Measurements from ENCODE around the gene SNPH. TPM values are rescaled to one million over a fixed set of nuclear protein-coding genes. Genes with fewer than 3 reads are reported as not detected.

The SNPH gene
- total RNA-seq, 2 experiments from 2014 or later: 3.6 to 4.2 TPM

DNA sequence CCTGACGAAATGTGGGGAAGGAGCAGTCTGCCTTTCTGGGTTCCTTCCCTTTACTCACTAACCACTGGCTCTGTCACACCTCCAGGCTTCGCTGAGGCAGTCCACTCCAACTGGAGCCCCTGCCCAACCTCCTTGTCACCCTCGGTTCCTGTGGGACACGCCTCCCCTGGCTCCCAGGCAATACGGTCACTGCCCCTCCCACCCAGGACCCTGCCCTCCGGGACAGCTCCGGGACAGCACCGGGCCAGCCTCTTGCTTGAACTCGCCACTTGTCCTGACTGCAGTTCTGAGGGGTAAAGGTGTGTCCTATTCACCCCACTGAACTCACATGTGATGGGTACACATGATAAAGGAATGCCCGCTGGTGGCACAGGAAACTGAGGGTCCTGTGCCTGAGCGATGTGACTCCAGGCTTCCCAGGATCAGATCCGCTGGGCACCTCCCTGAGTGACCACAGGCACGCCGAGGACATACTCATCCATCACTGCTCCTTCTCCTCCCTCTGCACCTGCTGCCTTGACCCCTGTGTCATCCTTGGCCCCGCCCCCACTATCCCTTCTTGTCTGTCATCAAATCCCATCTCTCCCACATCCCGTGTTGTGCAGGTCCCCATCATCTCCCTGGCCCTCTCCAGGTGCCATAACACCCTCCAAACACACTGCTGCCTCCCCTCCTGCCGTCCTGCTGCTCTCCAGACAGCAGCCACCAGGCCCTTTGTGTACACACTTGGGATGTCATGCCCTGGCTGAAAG lies 55.0 kb downstream of the SNPH start:
- Mint-ChIP-seq H3K27ac (no peak overlapping the region), H3K36me3 (peaks cover 3% of the 10 kb centered on the region), H3K4me3 (no peak overlapping the region), H3K9me3 (ENCODE audit: low read depth) (no peaks in the 10 kb centered on the region), H3K4me1 (peaks cover 23% of the 10 kb centered on the region), H3K27me3 (no peaks in the 10 kb centered on the region)
- CTCF ChIA-PET: interaction anchor here (1.0 to 4.7 kb wide), 2 partner anchors 8 to 117 kb away, joined by 6 to 21 read pairs; no protein-coding TSS in a partner anchor
- no peak for DNase-seq
- ATAC-seq: no peak

DNA sequence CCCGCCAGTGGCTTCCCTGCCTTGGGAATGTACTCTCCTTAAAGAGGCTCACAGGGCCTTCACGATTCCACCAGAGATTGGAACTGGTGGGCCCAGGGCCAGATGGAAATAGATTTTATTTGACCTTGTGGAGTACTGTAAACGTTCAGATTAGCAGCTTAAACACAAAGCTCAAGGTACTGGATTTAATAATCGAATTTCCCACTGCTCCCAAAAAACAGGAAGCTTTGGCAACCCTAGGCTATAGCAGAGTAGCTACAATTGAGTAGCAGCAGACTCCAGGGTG lies 55.5 kb downstream of the SNPH start:
- no peak for ATAC-seq

DNA sequence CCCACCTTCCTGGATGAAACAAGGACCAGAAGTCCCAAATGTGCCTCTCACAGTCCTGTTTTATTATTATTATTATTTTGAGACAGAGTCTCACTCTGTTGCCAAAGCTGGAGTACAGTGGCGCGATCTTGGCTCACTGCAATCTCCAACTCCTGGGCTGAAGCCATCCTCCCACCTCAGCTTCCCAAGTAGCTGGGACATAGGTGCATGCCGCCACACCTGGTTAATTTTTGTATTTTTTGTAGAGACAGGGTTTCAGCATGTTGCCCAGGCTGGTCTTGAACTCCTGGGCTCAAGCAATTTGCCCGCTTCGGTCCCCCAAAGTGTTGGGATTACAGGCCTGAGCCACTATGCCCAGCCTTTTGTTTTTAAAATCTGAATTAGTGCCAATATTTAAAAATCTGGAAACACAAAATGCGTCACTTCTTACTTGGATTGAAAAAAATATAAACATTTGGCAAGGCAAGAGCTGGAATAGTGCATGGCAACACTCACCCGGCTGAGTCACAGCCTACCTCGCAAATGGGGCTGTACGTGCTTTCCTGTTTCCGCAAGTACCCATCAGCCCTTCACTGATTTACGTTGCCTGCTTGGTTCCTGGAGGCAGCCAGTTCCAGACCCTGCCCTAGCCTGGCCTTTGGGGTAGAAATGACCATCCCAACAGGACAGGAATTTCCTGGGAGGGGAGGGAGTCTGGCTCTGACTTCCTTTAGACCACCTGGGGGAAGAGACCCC lies 56.6 kb downstream of the SNPH start:
- Mint-ChIP-seq H3K4me3 (no peak overlapping the region), H3K27ac (no peak overlapping the region)

More for the DNA sequence above, 55.5 kb downstream of the SNPH start:
- H3K27me3 Mint-ChIP-seq: no peaks in the 10 kb centered on the region
- peaks cover 3% of the 10 kb centered on the region for H3K36me3 Mint-ChIP-seq
- H3K9me3 Mint-ChIP-seq (ENCODE audit: low read depth): no peaks in the 10 kb centered on the region
- H3K4me1 Mint-ChIP-seq: peaks cover 23% of the 10 kb centered on the region
- no peak for DNase-seq
- no peak overlapping the region for H3K27ac Mint-ChIP-seq
- CTCF ChIA-PET: interaction anchor here (0.7 to 4.7 kb wide), 5 partner anchors 9 to 116 kb away, joined by 3 to 21 read pairs (median 4); no protein-coding TSS in a partner anchor
- no peak overlapping the region for H3K4me3 Mint-ChIP-seq

DNA sequence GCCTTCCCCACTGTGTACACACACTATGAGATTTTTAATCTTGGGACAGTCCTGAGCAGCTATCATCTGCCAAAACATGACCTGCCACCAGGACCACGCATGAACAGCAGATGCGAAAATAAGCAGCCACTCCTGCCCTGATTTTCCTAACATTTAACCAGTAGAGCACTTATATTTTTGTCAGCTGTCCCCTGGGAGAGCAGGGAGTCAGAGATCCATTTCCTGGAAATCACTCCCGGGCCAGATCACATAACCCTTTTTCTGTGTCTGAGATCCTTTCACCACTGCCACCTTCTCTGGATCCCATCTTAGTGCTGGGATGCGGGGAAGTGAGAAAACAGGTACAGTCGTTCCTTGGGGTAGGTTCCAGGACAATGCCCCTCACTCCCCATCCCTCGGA lies 57.2 kb downstream of the SNPH start:
- Mint-ChIP-seq H3K36me3 (peaks cover 3% of the 10 kb centered on the region), H3K27me3 (no peaks in the 10 kb centered on the region), H3K4me3 (no peak overlapping the region), H3K9me3 (ENCODE audit: low read depth) (no peaks in the 10 kb centered on the region), H3K4me1 (peaks cover 8% of the 10 kb centered on the region), H3K27ac (no peak overlapping the region)
- CTCF ChIA-PET: interaction anchor here (4.7 kb wide), 1 partner anchor 114 kb away, joined by 21 read pairs; no protein-coding TSS in a partner anchor
- ATAC-seq (no peak), DNase-seq (no peak)

More for the DNA sequence above, 56.6 kb downstream of the SNPH start:
- no peaks in the 10 kb centered on the region for H3K9me3 Mint-ChIP-seq (ENCODE audit: low read depth)
- DNase-seq (no peak), ATAC-seq (no peak)
- H3K36me3 Mint-ChIP-seq: peaks cover 3% of the 10 kb centered on the region
- no peaks in the 10 kb centered on the region for H3K27me3 Mint-ChIP-seq
- peaks cover 14% of the 10 kb centered on the region for H3K4me1 Mint-ChIP-seq
- CTCF ChIA-PET: interaction anchor here (0.7 to 4.7 kb wide), 5 partner anchors 10 to 115 kb away, joined by 3 to 21 read pairs (median 4); no protein-coding TSS in a partner anchor

DNA sequence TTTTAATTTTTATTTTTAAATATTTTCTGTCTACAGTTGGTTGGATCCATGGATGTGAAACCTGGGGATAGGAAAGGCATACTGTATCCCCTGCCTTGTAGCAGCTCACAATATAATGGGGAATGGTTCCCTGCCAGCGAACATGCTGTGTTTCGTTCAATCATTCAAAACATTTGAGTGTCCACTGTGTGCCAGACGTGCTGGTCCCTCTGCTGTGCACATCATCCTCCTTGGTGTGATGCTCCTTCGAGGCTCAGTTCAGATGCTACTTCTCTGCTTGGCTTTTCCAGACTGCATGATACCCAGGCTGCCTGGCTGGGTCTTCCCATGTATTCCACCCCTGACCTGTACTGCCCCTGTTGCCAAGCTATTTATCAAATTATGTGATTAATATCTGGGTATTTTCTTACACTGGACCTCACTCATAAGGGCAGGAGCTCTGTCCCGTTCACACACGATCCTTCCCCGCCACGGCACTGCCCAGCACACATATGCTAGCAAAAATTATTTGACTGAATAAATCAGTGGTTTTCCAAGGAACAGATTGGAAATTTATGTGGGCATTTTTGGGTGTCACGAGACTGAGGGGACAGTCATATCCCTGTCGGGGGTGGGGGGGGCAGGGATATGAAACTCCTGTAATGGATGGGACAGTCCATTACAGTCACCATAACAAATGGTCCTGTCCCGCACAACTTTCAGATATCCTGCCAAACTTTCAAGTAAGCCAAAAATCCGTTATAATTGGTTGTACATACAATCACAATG lies 57.9 kb downstream of the SNPH start:
- ATAC-seq (no peak), DNase-seq (no peak)
- Mint-ChIP-seq H3K4me1 (peaks cover 7% of the 10 kb centered on the region), H3K9me3 (ENCODE audit: low read depth) (no peaks in the 10 kb centered on the region), H3K27me3 (no peaks in the 10 kb centered on the region), H3K4me3 (no peak overlapping the region), H3K36me3 (peaks cover 3% of the 10 kb centered on the region), H3K27ac (peak overlapping the region; percentile 1)
- CTCF ChIA-PET: interaction anchor here (0.9 to 4.7 kb wide), 7 partner anchors 34 to 143 kb away, joined by 3 to 21 read pairs (median 4); partner anchors contain the start of genes FKBP1A and NSFL1C

DNA sequence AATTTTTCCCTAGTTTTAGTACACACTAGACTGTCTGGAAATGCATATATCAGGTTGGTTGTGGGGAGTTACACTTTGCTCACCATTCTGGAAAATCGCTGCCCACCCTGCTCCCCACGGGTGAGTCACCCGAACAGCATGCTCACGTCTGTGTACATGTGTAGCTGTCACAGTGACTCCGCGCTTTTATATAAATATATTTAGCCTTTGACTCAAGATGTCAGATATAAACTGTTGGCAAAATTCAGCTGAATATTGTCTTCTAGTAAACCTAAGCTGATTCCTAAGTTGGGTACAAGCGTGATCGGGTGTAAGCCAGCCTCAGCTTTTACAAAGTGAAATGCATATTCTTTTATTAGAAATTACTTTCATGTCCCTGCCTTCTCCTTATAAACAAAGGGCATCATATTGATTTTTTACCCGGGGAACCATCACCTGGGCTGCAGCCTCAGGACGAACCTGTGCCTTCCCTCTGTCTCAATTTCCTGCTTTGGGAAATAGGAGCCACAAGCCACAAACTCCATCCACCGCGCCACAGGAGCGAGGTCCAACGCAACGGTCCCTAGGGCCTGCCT lies 58.6 kb downstream of the SNPH start:
- DNase-seq: no peak
- no peak overlapping the region for H3K27ac Mint-ChIP-seq
- CTCF ChIA-PET: interaction anchor here (0.9 to 4.7 kb wide), 9 partner anchors 12 to 142 kb away, joined by 3 to 21 read pairs (median 4); partner anchors contain the start of genes FKBP1A and NSFL1C

DNA sequence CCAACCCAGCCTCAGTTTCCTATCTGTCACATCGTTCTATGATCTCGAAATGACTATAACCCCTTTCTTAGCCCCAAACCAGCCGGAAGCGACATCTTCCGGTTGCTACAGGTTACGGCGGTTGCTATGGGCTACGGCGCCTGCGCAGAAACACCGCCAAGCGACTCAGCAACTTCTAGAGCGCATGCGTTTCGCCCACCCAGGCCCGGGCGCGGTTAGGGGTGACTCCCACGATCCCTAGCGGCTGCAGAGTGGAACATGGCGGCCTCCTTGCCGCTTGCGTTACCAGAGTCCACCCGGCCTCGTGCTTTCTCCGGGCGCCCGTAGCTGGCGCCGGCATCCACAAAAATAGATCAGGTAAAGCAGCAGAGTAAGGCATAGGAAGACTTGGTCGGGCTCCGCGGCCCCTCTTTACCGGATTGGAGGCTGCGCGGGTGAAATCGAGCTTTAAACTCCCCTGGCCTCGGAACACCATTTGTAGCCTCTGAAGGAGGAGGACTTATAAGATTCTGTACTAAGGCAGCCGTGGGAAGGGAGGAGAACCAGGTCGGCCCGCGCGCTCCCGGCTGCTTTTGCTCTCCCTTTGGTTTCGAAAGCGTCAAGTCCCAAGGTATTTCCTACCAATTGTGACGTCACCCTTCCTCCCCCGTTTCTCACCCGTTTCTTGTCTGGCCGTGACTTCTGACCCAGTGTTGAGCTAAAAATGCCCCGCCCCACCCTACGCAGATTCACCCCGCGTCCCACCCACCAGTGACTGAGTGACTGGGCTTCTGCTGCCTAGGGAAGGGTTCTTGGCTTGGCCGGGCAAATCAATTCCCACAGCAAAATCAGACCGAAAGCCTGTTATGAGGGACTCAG lies 59.3 kb downstream of the SNPH start:
- CTCF ChIA-PET: interaction anchor here (0.8 to 4.7 kb wide), 11 partner anchors 12 to 142 kb away, joined by 3 to 21 read pairs (median 3); partner anchors contain the start of gene NSFL1C
- Mint-ChIP-seq H3K36me3 (peaks cover 6% of the 10 kb centered on the region), H3K27ac (no peak overlapping the region), H3K9me3 (ENCODE audit: low read depth) (no peaks in the 10 kb centered on the region), H3K4me3 (no peak overlapping the region), H3K27me3 (no peaks in the 10 kb centered on the region), H3K4me1 (peaks cover 19% of the 10 kb centered on the region)
- ATAC-seq (peak; percentile 87), DNase-seq (peak; percentile 99)

More for the DNA sequence above, 58.6 kb downstream of the SNPH start:
- Mint-ChIP-seq H3K36me3 (peaks cover 3% of the 10 kb centered on the region), H3K4me1 (peaks cover 13% of the 10 kb centered on the region), H3K27me3 (no peaks in the 10 kb centered on the region), H3K9me3 (ENCODE audit: low read depth) (no peaks in the 10 kb centered on the region), H3K4me3 (no peak overlapping the region)
- ATAC-seq: no peak

DNA sequence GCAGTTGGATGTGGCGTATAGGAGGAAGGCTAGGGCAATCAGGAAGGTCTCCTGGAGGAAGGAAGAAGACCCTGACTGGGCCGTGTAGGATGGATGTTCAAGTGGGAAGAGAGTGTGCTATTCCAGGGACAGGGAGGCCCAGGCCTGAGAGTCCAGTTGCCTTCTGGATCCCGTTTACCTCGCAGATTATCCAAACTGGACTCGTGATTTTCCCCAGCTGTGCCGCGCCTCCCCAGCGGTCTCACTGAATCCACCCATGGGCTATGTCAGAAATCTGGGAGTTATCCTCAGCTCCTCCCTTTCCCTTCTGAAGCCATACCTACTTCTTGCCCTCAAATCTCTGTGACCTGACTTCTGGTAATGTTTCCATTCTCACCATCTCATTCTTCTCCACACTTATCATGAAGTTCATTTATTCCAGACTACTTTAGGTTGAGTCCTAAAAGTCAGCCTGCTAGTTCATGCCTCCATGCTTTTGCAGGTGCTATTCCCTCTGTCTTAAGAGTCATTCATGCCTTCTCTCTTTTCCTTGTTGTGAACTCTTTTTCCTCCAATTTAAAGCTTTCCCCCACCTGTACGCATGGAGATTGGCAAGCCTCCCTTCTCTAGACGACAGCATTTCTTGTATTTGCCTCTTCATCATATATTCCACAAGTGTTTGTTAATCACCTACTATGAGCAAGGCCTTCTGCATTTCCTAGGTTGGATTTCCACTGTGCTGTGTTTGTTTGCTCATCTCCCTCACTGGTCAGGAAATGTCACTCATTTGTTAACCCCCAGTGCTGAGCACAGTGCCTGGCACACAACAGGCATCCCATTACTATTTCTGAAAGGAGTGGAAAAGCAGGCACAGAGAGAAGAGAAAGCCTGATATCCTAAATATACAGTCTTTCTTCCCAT lies 60.2 kb downstream of the SNPH start:
- Mint-ChIP-seq H3K36me3 (peaks cover 7% of the 10 kb centered on the region), H3K4me1 (peaks cover 25% of the 10 kb centered on the region), H3K4me3 (no peak overlapping the region), H3K27me3 (no peaks in the 10 kb centered on the region), H3K27ac (no peak overlapping the region), H3K9me3 (ENCODE audit: low read depth) (no peaks in the 10 kb centered on the region)
- ATAC-seq (no peak), DNase-seq (peak; percentile 39)
- CTCF ChIA-PET: interaction anchor here (0.6 to 4.7 kb wide), 11 partner anchors 11 to 178 kb away, joined by 3 to 21 read pairs (median 3); partner anchors contain the start of gene NSFL1C

DNA sequence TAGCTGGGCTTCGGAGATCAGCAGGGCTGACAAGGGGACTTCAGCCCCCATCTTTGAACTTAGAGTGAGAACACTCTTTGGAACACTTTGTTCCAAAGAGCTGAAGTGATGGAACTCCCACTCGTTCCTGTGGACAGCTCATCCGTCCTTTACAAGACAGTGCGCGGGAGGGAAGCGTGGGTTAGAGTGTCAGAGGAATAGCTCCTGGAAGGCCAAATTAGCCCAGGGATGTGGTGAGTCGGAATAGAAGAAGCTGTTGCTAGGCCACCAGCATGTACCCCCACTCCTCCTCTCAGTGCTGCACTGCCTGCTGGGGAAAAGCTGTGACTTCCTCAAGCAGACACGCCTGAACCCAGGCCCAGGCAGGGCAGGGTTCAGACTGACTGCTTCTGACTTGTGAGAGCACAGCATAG lies 61.2 kb downstream of the SNPH start:
- H3K27ac Mint-ChIP-seq: peak overlapping the region; percentile 37
- peak; percentile 41 for DNase-seq
- no peak overlapping the region for H3K4me3 Mint-ChIP-seq
- CTCF ChIA-PET: interaction anchor here (0.6 to 2.4 kb wide), 5 partner anchors 10 to 177 kb away, joined by 3 to 10 read pairs (median 3); no protein-coding TSS in a partner anchor
- no peaks in the 10 kb centered on the region for H3K27me3 Mint-ChIP-seq
- H3K9me3 Mint-ChIP-seq (ENCODE audit: low read depth): no peaks in the 10 kb centered on the region
- ATAC-seq: no peak
- H3K36me3 Mint-ChIP-seq: peaks cover 6% of the 10 kb centered on the region
- peaks cover 28% of the 10 kb centered on the region for H3K4me1 Mint-ChIP-seq

DNA sequence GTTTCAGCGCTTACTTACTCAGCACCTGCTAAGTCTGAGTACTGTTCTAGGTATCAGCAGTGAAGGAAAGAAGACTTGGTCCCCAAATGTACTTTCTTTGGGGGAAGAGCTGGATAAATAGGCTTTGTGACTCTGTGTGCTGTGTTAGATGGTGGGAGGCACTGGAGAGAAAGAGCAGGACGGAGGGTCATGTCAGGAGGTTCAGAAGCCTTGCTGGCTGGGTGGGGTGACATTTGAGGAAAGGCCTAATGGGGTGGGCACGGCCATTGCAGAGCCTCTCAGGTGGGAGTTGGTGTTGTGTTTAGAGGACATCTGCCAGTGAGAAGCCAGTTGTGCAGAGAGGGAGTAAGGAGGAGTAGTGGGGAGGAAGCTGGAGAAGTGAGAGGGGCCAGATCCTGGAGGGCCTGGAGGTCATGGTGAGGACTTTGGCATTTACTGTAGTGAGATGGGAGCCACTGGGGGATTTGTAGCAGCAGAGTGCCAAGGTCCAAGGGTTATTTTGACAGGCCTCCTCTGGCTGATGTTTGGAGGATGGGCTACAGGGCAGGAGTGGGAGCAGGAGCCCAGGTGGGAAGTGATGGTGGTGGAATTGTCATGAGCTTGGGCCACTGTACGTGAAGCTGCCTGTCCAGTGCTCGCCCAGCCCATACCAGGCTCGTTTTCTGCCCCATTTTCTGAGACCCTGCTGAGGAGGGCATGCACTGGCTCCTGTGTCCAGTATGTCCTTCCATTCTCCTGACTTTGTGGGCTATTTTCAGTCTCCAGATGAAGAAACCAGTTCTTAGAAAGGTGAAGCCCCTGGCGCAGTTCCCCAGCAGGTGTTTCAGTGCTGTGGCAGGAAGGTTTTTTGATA lies 62.0 kb downstream of the SNPH start:
- H3K27me3 Mint-ChIP-seq: no peaks in the 10 kb centered on the region
- H3K36me3 Mint-ChIP-seq: peaks cover 6% of the 10 kb centered on the region
- no peaks in the 10 kb centered on the region for H3K9me3 Mint-ChIP-seq (ENCODE audit: low read depth)
- H3K27ac Mint-ChIP-seq: peak overlapping the region; percentile 37
- peaks cover 32% of the 10 kb centered on the region for H3K4me1 Mint-ChIP-seq
- H3K4me3 Mint-ChIP-seq: no peak overlapping the region
- DNase-seq (peak; percentile 39), ATAC-seq (no peak)
- CTCF ChIA-PET: interaction anchor here (0.8 to 2.4 kb wide), 6 partner anchors 11 to 109 kb away, joined by 3 to 10 read pairs (median 4); no protein-coding TSS in a partner anchor

All from activated CD8-positive, alpha-beta memory T cell treated with anti-CD3 and anti-CD28 coated beads, Interleukin-2, amount 10 ng/mL, durations not matched to agents 7 days and 5 days (primary cell).